HG02588 (cell line): Measurements from ENCODE around the gene SSR2.

Experiments
- ATAC-seq: cut with Tn5 transposase; IDR thresholded peaks from one replicate; pipeline ENCODE4 v1.9.1; 2021; ENCODE audit warnings: mild to moderate bottlenecking, moderate library complexity; ENCODE audit not compliant: unreplicated experiment

Gene SSR2

DNA sequence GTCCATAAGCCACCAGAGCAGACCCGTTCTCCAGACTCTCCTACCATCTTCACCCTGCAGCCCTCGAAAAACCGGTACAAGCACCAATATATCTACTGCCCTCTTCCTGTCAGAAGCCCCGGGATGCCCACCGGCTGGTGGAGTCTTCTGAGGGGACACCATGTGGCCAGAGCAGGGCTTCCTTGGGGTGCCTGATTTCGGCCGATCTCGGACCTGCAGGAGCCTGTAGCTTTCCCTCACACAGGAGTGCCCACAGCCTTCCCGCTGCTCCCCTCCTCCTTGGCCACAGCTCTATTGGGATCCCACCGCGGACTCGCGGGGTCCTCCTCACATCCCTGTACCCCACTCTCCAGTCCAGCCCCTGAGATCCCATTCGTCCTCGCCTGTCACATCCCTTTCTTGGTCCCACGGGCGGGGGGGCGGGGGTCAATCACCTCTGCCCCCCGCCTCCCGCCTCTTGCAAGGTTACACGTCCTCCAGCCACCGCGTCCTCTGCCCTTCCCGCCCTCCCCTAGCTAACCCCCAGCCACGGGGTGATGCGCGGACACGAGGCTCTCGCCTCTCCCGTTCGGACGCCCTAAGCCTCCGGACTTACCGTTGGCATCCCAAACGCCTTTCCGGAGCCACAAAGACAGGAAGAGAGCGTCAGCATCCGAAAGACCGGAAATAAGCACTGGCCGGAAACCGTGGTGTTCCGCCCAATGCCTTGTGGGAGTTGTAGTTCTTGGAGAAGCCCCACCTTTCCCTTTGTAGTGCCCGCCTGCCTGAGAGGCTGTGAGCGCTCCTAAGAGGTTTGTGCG, at the start of gene SSR2:
SSR2 (minus strand) TSS at position 659 of the 800 bp plus-strand sequence. CDS start 784 bp downstream, outside the sequence.
- ATAC-seq, result peak; percentile 96

- ATAC-seq, result no peak
Measured at GRCh38 chr1:156070548-156070947, 49.8 kb upstream of the SSR2 start.

- no peak for ATAC-seq
Measured at GRCh38 chr1:156069490-156070455, 49.0 kb upstream of the SSR2 start.

DNA sequence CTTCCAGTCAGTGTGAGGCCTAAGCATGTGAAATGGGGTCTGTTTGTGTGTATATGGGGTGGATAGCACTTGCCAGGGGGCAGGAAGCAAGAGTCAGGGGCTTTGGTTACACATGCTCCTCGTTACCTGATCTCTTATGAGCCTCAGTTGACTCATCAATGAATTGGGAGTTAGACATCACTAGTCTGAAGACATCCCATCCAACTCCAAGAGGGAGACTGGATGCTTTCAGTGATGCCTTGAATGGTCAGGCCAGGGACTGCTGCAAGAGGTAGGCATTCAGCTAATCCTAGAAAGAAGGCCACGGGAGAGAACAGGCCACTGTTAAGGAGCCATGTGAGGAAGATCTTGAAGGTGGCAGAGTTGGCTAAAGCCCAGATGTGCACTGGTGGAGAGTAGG, 46.5 kb upstream of the SSR2 start:
- no peak for ATAC-seq

GRCh38 chr1:156065871-156066270, 45.1 kb upstream of the SSR2 start:
- ATAC-seq, result no peak

DNA sequence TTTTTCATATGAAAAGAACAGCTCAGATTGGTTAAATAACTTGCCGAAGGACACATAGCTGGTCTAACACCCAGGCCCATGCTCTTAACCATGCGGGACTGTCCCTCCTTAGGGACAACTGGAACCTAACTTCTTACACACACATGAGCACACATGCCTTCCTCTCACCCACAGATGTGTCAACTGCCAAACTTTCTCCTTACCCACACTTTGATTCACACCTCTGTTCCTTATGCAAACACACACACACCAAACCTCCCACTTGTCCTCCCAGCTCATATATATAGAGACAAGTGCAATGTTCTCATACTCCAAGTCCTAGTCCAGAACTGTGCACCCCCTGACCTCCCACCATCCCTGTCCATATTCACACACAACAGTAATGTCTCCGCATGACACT, 44.5 kb upstream of the SSR2 start:
- ATAC-seq, result no peak

- ATAC-seq, result no peak
Measured at GRCh38 chr1:156064615-156065014, 43.9 kb upstream of the SSR2 start.

DNA sequence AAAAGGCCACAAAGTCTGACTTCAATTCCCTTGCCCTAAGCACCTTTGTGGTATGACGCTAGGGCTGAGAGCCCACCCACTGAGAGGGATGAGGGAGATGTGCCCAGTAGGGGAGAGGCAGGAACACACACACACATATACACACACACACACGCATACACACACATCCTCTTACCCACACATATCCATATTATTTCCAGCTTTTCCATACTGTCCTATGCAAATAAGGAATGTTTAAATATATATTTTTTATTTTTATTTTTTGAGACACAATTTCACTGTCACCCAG, 43.2 kb upstream of the SSR2 start:
- ATAC-seq, result no peak

GRCh38 chr1:156062189-156062588, 41.4 kb upstream of the SSR2 start:
- no peak for ATAC-seq

DNA sequence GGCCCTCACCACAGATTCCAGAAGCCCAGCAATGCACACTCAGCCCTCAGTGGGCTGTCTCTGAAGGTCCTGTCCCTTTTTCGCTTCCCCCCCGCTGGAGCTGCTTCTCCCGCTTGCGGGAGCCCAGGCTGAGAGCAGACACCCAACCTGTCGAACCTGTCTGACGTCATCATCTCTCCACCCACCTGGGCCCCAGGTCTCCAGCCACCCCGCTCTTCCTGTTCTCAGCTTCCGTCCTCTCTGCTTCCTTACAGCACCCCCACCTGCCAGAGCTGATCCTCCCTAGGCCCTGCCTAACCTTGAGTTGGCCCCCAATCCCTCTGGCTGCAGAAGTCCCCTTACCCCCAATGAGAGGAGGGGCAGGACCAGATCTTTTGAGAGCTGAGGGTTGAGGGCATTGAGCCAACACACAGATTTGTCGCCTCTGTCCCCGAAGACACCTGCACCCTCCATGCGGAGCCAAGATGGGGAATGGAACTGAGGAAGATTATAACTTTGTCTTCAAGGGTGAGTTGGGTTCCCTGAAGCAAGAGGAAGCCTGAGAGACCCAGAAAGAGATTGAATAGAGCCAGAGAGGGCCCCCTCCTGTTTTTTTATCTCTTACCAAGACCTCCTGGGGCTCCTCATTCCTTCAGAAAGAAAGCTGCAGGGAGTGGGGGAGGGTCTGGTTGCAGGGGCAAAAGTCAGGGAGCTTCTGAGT, 40.3 kb upstream of the SSR2 start, which contains the start of gene RAB25:
RAB25 (plus strand) TSS at position 224 of the 700 bp plus-strand sequence; CDS start at position 465, 241 bp downstream.
- ATAC-seq, result no peak

DNA sequence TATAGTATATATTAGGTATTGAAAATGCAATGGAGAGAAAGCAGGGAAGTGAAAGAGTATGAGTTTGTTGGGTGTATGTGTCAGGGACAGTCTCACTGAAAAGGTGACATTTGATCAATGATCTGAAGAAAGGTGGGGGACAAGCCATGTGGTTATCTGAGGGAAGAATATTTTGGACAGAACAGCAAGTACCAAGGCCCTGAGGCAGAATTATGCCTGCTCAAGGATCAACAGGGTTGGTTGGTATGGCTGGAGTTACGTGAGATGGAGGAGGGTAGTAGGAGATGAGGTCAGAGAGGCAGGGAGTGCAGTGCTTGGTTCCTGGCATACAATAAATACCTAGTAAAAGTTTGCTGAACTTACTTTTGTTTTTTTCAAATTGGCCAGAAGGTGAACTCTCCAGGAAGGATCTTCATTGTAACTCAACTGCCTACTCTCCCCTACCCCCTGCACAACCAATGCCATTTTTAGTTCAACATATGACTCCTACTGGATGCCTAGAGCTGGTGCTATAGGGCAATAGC, 35.6 kb upstream of the SSR2 start:
- no peak for ATAC-seq

- no peak for ATAC-seq
Measured at GRCh38 chr1:156055281-156056048, 34.7 kb upstream of the SSR2 start.

- ATAC-seq, result peak; percentile 68
Measured at GRCh38 chr1:156054500-156055280, 33.9 kb upstream of the SSR2 start, which contains the start of gene LAMTOR2. Gene LAMTOR2, plus strand, starts transcription at chr1:156054782. Its CDS starts 108 bp downstream, at chr1:156054890.

DNA sequence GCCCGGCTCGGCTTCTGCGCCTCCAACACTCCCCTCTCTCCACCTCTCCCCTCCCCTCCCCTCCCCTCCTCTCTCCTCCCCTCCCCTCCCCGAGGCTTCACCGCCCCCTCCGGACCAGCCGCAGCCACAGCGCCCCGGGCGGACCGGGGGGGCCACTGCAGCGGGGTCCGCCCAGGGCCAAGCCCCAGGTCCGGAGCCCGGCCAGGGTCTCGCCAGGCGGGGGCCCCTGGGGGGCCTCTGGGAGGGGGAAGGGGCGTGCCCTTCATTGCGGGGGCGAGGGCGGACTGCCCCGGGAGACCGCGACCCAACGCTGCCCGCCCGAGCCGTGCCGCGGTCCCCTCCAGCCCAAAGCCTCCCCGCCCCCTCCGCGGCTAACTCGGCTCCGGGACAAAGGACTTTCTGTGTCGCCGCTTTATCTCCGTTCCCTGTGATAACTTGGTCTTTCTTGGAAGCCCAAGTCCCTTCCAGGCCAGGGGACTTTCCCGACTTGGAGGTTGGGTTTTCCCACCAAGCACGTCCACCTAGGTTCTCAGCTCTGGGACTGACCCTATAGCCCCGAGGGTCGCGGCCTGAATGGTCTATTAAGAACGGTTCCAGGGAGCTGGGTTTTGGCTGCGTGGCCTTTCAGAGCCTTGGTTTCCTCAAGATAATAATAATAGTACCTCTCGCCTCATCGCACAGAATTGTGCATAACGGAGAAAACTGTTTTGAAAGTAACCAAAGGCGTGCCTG, 33.2 kb upstream of the SSR2 start, which contains the start of gene UBQLN4:
UBQLN4 (minus strand) TSS at position 31 of the 732 bp plus-strand sequence. CDS start 97 bp downstream, outside the sequence.
- no peak for ATAC-seq

DNA sequence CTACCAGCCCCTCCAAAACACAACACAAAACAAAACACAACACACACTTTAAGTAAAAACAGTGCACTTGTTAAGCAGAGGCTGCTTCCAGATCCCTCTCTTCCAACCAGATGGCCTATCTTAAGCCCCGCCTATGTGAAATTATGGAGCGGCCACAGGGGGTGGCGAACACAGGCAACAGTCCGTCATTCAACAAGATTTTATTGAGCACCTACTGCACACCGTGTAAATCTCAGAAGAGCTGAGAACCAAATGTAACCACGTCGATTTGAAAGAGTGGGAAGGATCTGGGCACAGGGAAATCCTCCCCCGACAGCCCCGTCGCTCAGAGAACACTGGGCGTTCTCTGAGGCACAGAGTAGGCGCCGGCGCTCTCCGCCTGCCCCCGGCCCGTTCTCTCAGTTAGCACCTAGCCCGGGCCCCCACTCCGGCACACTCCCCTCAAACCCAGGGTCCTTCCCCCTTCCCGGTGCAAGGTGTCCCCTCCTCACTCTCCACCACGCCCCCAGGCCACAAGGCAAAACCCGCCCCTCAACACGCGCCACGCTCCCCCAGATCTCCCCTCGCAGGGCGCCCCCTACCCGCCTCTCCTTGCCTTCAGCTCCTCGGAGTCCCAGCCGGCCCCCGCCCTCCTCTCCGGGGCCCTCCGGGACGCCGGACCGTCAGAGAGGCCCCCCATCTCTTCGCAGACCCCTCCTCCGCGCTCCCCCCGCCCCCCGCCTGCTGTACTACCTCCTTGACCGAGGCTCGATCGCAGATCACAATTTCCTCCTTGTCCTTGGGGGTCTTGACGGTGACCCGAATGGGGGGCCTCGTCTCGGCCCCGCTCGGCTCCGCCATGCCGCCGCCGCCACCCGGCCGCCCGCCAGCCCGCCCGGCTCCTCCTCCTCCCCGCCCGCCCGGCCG, 32.4 kb upstream of the SSR2 start:
- no peak for ATAC-seq

DNA sequence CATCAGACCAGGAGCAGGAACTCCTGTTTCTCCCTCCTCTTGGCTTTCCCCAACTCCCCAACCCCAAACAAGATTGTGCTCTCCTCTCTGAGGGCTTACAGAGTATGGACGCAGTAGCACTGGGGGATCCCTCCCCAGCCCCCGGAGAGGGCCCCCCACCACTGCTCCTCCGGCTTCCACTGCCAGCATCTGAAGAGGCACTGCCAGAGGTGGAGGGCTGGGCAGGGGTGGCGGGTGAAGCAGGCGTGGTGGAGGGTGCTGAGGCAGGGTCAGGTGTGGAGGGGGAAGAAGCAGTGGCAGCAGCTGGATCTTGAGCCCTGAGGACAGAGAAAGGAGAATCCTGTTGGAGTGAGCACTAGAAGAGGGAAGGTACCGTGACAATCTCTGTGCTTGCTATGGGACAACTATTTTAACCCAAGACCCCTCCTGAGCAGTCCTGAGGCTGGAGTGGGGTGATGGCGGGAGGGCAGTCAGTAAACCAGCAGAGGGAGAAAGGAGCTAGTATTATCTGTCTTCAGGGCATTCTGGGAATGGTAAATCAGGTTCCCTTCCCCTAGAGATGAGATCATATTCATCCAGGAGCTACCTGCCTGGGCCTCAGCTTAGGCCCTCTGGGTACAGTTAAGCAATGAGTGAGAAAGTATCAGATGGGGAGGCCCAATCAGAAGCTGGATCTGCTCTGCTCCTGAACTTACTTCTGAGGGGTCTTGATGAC, 30.4 kb upstream of the SSR2 start:
- no peak for ATAC-seq

GRCh38 chr1:156050376-156050775, 29.6 kb upstream of the SSR2 start:
- ATAC-seq, result no peak
